ENCODE results near the gene RAB7B.

- TF ChIP-seq EZH2phosphoT487 (IDR thresholded peaks at IDR 0.05) (no peak), EZH2 (IDR thresholded peaks at IDR 0.05) (no peak), CTCF (IDR thresholded peaks at IDR 0.05) (no peak)
Measured at GRCh38 chr1:206021626-206022365, 18.6 kb upstream of the RAB7B start.

Measured in neural progenitor cell (in vitro differentiated cells).